ENCODE data around the gene WDR75.

WDR75 gene

DNA sequence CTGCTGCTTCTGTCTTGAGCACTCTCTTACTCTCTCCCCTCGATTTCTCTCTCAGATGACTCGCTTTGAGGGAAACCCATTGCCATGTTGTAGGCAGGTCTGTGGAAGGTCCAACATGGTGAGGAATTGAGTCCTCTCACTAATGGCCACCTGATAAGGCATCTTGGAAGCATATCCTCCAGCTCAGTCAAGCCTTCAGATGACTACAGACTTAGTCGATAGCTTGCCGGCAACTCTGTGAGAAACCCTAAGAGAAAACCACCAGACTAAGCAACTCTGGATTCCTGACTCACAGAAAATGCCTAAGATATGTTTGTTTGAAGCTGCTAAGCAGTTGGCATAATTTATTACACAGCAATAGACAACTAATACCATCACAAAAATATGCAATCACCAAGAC is 51.2 kb downstream of the WDR75 start:
- no peak for DNase-seq (ENCODE audit: low read depth)
- TF ChIP-seq, protein P1, sequence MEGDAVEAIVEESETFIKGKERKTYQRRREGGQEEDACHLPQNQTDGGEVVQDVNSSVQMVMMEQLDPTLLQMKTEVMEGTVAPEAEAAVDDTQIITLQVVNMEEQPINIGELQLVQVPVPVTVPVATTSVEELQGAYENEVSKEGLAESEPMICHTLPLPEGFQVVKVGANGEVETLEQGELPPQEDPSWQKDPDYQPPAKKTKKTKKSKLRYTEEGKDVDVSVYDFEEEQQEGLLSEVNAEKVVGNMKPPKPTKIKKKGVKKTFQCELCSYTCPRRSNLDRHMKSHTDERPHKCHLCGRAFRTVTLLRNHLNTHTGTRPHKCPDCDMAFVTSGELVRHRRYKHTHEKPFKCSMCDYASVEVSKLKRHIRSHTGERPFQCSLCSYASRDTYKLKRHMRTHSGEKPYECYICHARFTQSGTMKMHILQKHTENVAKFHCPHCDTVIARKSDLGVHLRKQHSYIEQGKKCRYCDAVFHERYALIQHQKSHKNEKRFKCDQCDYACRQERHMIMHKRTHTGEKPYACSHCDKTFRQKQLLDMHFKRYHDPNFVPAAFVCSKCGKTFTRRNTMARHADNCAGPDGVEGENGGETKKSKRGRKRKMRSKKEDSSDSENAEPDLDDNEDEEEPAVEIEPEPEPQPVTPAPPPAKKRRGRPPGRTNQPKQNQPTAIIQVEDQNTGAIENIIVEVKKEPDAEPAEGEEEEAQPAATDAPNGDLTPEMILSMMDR (conservative IDR thresholded peaks at IDR 0.05; ENCODE audit: low read depth, low read length) = no peak
- no peak overlapping the region for H3K4me3 ChIP-seq (ENCODE audit: low read length)

- DNase-seq (ENCODE audit: low read depth) = no peak
- H3K4me3 ChIP-seq (ENCODE audit: low read length) = no peak overlapping the region
- TF ChIP-seq, protein P1 (conservative IDR thresholded peaks at IDR 0.05; ENCODE audit: low read depth, low read length) = no peak
Measured at GRCh38 chr2:189498205-189498604, 56.9 kb downstream of the WDR75 start.

DNA sequence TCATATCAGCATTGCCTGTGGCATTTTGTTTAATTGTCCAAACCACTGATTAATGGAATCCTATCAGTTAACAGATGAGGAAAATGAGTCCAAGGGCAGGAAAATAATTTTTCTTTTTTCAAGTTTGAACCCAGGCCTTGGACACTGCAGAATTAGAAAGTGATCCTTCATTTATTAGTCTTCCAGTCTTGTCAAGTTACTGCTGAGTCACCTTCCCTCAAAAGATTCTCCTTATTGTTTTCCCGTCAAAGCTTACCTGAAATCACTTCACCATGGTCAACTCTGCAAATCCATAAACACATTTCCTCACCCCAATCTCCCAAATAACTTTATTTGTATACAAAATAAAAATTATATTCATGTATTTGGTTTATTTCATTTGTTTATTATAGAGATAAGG is 57.9 kb downstream of the WDR75 start:
- TF ChIP-seq, protein P1 (conservative IDR thresholded peaks at IDR 0.05; ENCODE audit: low read depth, low read length) = no peak

DNA sequence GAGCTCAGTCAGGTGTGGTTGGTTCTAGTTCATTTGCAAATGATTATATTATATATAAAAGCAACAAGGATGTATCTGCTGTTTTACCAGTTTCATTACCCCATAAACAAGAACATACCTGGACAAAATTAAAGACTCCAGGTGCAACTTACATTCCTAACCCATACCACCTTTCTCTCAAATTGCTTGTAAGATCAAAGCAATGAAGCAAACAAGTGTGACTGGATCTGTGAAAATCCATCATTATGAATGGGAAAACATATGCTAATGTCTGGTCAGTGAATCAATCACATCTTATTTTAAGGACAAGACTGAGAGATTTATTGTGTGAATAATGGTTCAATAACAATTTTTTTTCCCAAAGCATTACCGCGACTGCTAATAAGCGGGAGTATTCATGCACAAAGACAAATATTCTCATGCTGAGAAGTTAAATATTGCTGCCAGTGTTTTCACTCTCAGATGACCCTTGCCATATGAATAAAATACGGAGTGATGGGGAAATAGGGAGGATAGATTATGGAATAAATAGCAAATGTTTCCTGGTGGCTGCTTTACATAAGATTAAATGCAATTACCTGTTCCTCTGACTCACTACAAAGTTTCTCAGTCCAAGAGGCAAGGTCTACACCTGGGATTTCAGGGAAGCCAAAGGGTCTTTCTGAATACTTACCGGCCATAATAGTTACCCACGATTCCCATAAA is 59.3 kb downstream of the WDR75 start:
- DNase-seq (ENCODE audit: low read depth) = no peak
- no peak overlapping the region for H3K4me3 ChIP-seq (ENCODE audit: low read length)
- TF ChIP-seq, protein P1 (conservative IDR thresholded peaks at IDR 0.05; ENCODE audit: low read depth, low read length) = no peak

More for the DNA sequence above, 57.9 kb downstream of the WDR75 start:
- H3K4me3 ChIP-seq (ENCODE audit: low read length) = no peak overlapping the region
- DNase-seq (ENCODE audit: low read depth) = no peak

- TF ChIP-seq, protein P1 (conservative IDR thresholded peaks at IDR 0.05; ENCODE audit: low read depth, low read length) = no peak
- no peak for DNase-seq (ENCODE audit: low read depth)
- no peak overlapping the region for H3K4me3 ChIP-seq (ENCODE audit: low read length)
Measured at GRCh38 chr2:189501487-189501886, 60.2 kb downstream of the WDR75 start.

GRCh38 chr2:189502714-189503113 is 61.4 kb downstream of the WDR75 start:
- DNase-seq (ENCODE audit: low read depth) = no peak
- H3K4me3 ChIP-seq (ENCODE audit: low read length) = no peak overlapping the region
- TF ChIP-seq, protein P1 (conservative IDR thresholded peaks at IDR 0.05; ENCODE audit: low read depth, low read length) = no peak

DNA sequence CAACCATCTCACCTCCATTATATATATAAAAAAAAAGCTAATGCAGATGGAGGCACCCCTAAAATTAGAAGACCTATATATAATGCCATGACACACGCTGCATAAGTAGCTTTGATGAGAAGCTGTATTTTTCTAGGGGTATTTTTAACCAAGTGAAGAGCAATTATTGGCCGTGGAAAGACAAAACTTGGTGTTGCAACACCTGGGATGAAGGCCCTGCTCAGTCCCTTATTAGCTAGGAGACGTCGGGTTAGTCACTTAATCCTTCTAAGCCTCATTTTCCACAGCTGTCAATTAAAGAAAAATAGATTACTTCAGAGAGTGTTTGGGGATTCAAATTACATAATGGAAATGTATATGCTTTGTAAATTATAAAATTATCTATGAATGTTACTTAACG is 63.0 kb downstream of the WDR75 start:
- H3K4me3 ChIP-seq (ENCODE audit: low read length) = no peak overlapping the region
- DNase-seq (ENCODE audit: low read depth) = no peak
- TF ChIP-seq, protein P1 (conservative IDR thresholded peaks at IDR 0.05; ENCODE audit: low read depth, low read length) = no peak

Measured in retinal pigment epithelial cell (primary cell).